Erythroblast (primary cell): ENCODE data around the gene C11orf91.

Source experiments
- GATA1 ChIP-seq: IDR thresholded peaks from 2 replicates; pipeline ENCODE4 v1.6.1; 2011; ENCODE audit warnings: low read depth, mild to moderate bottlenecking, control low read depth, low read length, moderate library complexity
- POLR2A ChIP-seq: IDR thresholded peaks from 2 replicates; pipeline ENCODE4 v1.6.1; 2011; ENCODE audit warnings: mild to moderate bottlenecking, low read length

GRCh38 chr11:33716243-33716642 is 15.6 kb upstream of the C11orf91 start:
- TF ChIP-seq POLR2A (no peak), GATA1 (no peak)
